Activated T-cell treated with anti-CD3 and anti-CD28 coated beads, Interleukin-2, amount 50 U/mL, for 4 hours (primary cell): Measurements from ENCODE around the gene AASDHPPT. TPM values are rescaled to one million over a fixed set of nuclear protein-coding genes. Genes with fewer than 3 reads are reported as not detected.

Experiments
- ATAC-seq, 2 donors: fragments of 200-7000 bp; cut with Tn5 transposase; one replicate each; pipeline ENCODE4 v1.10.0; 2021
- DNase-seq: peaks from one replicate; pipeline ENCODE4 v3.0.0-alpha.2; 2020
- H3K27me3 Mint-ChIP-seq: one replicate; pipeline ENCODE4 v1.8.0; 2021; ENCODE audit warnings: low read depth, mixed read lengths
- H3K36me3 Mint-ChIP-seq: one replicate; pipeline ENCODE4 v1.8.0; 2022; ENCODE audit warnings: mixed read lengths; ENCODE audit not compliant: insufficient read depth
- H3K4me1 Mint-ChIP-seq: one replicate; pipeline ENCODE4 v1.8.0; 2021; ENCODE audit warnings: low read depth, mixed read lengths
- H3K4me3 Mint-ChIP-seq: one replicate; pipeline ENCODE4 v1.8.0; 2021; ENCODE audit warnings: mild to moderate bottlenecking, moderate library complexity, mixed read lengths
- H3K9me3 Mint-ChIP-seq: one replicate; pipeline ENCODE4 v1.8.0; 2021; ENCODE audit warnings: mixed read lengths
- total RNA-seq, 3 donors: library from RNA; stranded (reverse); gene quantifications; one replicate each; pipeline ENCODE4 v1.2.1, GENCODE V29; 2021

The AASDHPPT gene
- total RNA-seq, 3 donors from 2014 or later: 49.4 to 55.9 (median 50.2) TPM

DNA sequence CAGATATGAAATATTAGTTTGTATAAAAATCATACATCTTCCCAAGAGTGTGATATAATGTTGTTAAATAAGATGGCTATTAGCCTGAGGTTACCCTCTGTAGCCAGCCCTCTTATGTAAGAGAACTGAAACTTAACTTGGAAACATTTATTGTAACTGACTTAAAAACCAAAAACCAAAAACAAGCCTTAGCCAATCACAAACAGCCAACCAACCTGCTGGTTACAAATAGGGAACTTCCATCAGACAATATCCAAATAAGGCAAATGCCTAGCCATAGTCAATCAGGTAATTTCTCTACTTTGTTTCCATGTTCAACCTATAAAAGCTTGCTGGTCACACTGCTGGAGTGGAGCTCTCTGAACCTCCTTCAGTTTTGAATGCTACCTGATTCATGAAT is 14.5 kb upstream of the AASDHPPT start:
- no peaks in the 10 kb centered on the region for H3K27me3 Mint-ChIP-seq
- no peak for DNase-seq
- peaks cover 11% of the 10 kb centered on the region for H3K4me1 Mint-ChIP-seq
- no peaks in the 10 kb centered on the region for H3K9me3 Mint-ChIP-seq
- no peak for ATAC-seq
- H3K36me3 Mint-ChIP-seq: peaks cover 11% of the 10 kb centered on the region
- H3K4me3 Mint-ChIP-seq: no peak overlapping the region

DNA sequence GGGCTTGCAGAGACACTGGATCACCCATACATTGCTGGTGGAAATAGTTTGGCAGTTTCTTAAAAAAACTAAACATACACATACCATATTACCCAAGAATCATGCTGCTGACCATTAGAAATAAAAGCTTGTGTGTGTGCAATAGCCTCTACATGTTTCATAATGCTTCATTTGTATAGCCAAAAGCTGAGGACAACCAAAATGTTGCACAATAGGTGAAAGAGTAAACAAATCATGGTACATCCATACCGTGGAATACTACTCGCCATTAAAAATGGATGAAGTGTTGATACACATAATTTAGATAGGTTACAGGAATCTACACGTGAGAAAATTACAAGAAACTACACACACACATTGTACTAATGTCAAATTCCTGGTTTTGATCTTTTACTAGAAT is 6.9 kb upstream of the AASDHPPT start:
- Mint-ChIP-seq H3K4me1 (peaks cover 8% of the 10 kb centered on the region), H3K27me3 (no peaks in the 10 kb centered on the region)

DNA sequence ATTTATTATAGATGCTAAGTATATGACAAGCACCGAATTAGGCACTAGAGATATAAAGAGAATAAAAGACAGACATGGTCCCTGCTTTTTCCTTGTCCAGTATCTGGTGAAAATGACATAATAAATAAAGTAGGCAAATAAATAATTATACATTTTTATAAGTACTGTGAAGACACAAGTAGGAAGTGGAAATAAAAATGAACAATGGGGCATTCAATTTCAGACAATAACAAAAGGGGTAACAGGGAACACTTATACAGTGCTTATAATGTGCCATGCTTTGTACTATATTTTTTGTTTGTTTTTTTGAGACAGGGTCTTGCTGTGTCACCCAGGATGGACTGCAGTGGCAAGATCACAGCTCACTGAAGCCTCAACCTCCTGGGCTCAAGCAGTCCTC is 4.7 kb upstream of the AASDHPPT start:
- peaks cover 8% of the 10 kb centered on the region for H3K36me3 Mint-ChIP-seq
- DNase-seq (no peak), ATAC-seq (no peak)
- no peaks in the 10 kb centered on the region for H3K27me3 Mint-ChIP-seq
- H3K9me3 Mint-ChIP-seq: no peaks in the 10 kb centered on the region
- peaks cover 18% of the 10 kb centered on the region for H3K4me1 Mint-ChIP-seq
- H3K4me3 Mint-ChIP-seq: no peak overlapping the region

More for the DNA sequence above, 6.9 kb upstream of the AASDHPPT start:
- Mint-ChIP-seq H3K4me3 (no peak overlapping the region), H3K9me3 (no peaks in the 10 kb centered on the region), H3K36me3 (peaks cover 10% of the 10 kb centered on the region)
- ATAC-seq (no peak), DNase-seq (no peak)

DNA sequence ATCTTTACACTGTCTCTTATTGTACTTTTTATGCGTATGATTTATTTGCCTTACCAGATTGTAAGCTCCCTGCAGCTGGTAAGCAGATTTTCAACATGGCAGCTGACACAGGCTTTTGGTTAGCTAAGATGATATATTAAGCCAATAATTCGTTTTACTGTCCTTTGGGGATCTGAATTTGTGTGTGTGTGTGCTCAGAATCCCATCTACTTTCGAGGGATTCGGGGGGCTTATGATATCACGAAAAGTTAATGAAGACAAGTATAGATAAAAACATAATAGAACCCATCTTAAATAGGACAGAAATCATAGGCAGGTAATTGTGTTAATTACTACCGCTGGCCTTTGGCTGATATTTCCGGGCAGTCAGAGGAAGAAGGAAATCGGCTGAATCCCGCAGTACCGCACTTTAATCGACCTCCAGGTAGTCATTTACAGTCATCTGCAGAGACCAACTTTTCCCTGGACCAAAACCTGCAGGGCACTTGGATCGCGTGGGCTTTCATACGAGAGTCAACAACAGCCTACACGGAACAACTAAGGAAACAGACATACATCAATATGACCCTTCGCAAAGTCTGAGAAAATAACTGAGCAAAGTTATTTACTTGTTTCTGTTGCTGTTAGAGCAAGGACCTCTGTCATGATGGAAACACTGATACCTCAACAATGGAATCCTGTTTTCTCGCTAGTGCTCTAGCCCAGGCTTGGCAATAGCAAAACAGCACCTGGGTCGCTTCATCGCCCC is 1.1 kb upstream of the AASDHPPT start:
- Mint-ChIP-seq H3K4me3 (peak overlapping the region; percentile 97), H3K9me3 (no peaks in the 10 kb centered on the region), H3K4me1 (peaks cover 43% of the 10 kb centered on the region), H3K36me3 (peaks cover 15% of the 10 kb centered on the region), H3K27me3 (no peaks in the 10 kb centered on the region)
- DNase-seq (no peak), ATAC-seq (no peak)

DNA sequence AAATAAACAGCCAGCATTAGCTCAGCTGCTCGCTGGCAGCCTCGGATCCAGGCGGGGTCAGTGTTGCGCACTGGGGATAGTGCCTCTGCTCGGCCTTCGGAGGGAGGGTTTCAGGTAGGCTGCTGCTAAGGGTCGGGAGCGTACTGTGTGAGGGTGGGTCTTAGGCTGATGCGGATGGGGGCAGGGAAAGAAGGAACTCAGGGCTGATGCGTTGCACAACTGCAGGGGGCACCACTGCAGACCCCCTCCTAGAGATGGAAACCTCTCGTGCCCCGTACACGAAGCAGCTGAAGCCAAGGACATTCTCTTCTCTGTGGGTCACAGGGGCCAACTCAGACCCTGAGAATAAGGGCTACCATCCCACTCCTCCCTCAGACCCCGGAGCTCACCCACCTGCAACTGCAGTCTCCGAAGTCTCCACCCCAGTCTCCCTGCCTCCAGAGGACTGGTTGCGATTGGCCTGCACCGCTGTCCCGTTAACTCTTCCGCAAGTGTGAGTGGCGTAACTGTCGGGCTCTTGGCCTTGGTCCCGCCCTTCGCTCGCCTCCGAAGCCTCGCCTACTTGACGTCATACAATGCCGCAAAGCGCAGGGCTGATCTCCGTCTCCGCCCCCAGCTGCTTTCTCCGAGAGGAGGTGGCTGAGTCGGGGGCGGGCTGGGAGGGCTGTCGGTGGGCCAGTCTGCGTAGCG is 398 bp upstream of the AASDHPPT start, which contains the start of gene KBTBD3:
KBTBD3 (minus strand) TSS at position 429 of the 690 bp plus-strand sequence. CDS start 18,250 bp downstream, outside the sequence.
- ATAC-seq (peak; percentile 95 to 97), DNase-seq (peak; percentile 97)
- no peaks in the 10 kb centered on the region for H3K27me3 Mint-ChIP-seq
- peak within 1 kb of the TSS; percentile 97 for H3K4me3 Mint-ChIP-seq
- H3K9me3 Mint-ChIP-seq: no peaks in the 10 kb centered on the region
- peaks cover 49% of the 10 kb centered on the region for H3K4me1 Mint-ChIP-seq
- peaks cover 17% of the 10 kb centered on the region for H3K36me3 Mint-ChIP-seq

DNA sequence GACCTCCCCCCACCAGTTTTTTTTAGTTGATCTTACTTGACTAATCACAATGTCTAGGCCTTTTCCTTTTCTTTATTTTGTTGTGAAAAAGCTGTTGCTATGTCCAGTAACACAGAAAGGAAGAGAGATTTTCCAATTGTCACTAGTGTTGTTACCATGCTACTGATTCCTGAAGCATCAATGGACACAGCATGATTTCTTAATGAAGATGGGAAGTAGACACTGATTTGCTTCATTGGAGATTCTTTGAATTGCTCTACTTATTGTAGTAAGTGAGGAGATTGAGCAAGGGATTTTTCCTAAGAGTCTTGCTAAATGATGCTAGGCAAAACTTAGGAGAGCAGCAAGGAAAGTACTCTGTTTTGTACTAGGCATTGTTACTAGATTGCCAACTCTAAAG is 4.6 kb downstream of the AASDHPPT start:
- ATAC-seq (no peak), DNase-seq (no peak)
- peaks cover 26% of the 10 kb centered on the region for H3K36me3 Mint-ChIP-seq
- H3K9me3 Mint-ChIP-seq: no peaks in the 10 kb centered on the region
- no peak overlapping the region for H3K4me3 Mint-ChIP-seq
- H3K27me3 Mint-ChIP-seq: no peaks in the 10 kb centered on the region
- H3K4me1 Mint-ChIP-seq: peaks cover 65% of the 10 kb centered on the region

DNA sequence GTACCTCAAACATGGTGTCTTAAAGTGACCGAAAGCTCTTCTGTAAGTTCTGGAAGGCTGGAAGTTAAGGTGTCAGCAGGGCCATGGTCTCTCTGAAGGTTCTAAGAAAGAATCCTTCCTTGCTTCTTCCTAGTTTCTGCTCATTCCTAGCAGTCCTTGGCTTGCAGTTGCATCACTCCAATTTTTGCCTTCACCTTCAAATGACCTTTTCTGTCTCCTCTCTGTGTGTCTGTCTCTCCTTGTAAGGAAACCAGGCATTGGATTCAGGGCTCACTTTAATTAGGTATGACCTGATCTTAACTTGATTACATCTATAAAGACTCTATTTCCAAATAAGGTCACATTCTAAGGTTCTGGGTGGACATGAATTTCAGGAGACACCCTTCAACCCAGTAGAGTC is 8.7 kb downstream of the AASDHPPT start:
- no peak for ATAC-seq
- Mint-ChIP-seq H3K27me3 (no peaks in the 10 kb centered on the region), H3K36me3 (peaks cover 16% of the 10 kb centered on the region), H3K4me3 (no peak overlapping the region), H3K4me1 (peaks cover 66% of the 10 kb centered on the region), H3K9me3 (no peaks in the 10 kb centered on the region)
- DNase-seq: no peak

DNA sequence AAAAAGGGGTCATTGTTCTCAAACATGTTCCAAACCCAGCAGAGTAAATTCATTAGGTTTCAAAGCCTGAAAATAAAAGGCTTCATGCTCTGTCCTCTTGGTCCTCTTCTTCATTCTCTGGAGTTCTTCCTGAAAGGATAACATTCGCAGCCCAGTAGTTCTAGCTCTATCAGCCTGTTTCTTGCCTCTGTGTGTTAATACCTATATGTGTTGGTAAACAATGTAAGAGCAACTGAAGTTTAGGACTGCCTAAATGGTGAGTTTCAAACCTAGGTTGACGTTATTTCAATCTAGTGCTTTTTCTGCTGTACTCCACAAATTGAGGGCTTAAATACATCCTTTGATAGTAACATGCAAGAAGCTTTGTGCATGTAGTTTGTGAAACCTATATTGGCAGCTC is 9.4 kb downstream of the AASDHPPT start:
- Mint-ChIP-seq H3K4me1 (peaks cover 67% of the 10 kb centered on the region), H3K36me3 (peaks cover 18% of the 10 kb centered on the region)
- no peak for ATAC-seq

DNA sequence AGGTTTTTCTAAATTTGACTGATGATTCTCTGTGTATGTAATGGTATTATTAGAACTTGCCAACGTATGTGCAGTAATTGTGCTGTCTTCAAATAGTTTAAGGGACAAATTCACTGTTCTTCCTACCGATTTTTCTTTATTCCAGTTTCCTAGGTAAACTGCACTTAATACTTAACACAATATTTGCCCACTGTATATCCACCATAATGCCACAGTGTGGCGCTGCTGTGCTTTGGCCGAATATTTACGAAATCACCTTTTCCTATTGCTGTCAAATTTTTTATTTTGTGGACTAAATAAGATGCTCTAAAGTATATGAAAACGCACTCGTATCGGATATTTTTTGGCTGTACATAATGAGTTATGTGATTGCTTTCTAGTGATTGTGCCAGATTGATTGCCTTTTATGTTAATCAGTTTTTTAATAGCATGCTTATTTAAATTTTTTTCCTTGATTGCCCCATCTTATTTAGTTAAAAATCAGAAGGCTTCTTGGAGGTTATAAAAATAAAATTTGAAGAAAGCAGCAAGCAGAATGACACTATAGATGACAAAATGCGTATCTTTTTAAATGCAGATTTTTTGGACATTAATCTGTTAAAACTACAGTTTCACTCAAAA is 10.5 kb downstream of the AASDHPPT start:
- ATAC-seq: peak; percentile 31 to 35

More for the DNA sequence above, 9.4 kb downstream of the AASDHPPT start:
- no peak for DNase-seq
- Mint-ChIP-seq H3K27me3 (no peaks in the 10 kb centered on the region), H3K4me3 (no peak overlapping the region), H3K9me3 (no peaks in the 10 kb centered on the region)

DNA sequence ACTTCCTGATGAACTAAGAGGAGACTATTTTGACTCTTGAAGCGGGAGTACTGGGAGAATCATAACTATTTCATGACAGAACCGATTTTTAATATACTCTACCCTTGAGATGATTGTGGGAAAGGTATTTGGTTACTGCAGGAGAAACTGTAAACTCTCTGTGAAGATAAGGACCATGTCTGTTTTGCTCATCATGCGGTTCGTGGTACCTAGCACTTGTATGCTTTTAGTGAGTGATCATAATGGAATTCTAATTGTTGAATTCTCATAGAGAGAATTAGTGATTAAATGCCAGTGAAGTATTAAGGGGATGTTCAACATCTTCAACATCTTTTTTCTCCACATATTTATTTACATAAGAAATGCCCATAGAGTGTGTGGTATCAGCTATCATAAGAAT is 11.4 kb downstream of the AASDHPPT start:
- H3K4me3 Mint-ChIP-seq: no peak overlapping the region
- DNase-seq (no peak), ATAC-seq (no peak)
- H3K36me3 Mint-ChIP-seq: peaks cover 24% of the 10 kb centered on the region
- H3K4me1 Mint-ChIP-seq: peaks cover 57% of the 10 kb centered on the region
- H3K9me3 Mint-ChIP-seq: no peaks in the 10 kb centered on the region
- no peaks in the 10 kb centered on the region for H3K27me3 Mint-ChIP-seq

More for the DNA sequence above, 10.5 kb downstream of the AASDHPPT start:
- peaks cover 63% of the 10 kb centered on the region for H3K4me1 Mint-ChIP-seq
- H3K9me3 Mint-ChIP-seq: no peaks in the 10 kb centered on the region
- H3K36me3 Mint-ChIP-seq: peaks cover 25% of the 10 kb centered on the region
- no peaks in the 10 kb centered on the region for H3K27me3 Mint-ChIP-seq
- no peak overlapping the region for H3K4me3 Mint-ChIP-seq
- peak; percentile 28 for DNase-seq

DNA sequence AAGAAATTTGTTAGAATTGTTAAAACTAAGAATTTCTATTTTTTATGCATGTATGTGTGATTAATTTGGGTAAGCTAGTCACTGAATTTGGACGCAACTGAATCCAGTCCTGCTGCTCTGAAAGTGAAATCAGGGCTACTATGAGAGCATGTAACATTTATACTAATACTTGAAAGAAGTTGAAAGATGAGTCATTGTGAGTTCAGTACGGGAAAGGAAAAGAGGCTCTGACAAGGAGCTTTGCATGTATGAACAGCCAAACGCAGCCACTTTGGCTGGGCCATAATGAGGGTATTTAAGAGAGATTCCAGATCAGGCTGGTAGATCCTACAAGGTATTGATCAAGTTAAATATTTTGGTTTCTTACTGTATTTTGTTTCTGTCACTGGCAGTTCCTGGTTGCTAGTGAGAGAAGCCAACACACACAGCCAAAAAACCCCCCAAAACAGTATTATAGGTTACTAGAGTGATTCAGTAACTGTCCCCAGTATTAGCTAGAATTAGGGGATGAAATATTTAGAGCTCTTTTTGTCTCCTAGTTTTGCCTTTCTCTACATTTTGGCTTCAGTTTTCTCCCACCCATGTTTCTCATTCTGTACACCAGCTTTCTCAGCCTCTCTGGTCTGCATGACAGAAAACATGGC is 14.1 kb downstream of the AASDHPPT start:
- ATAC-seq: peak; percentile 95 to 98
- no peaks in the 10 kb centered on the region for H3K27me3 Mint-ChIP-seq
- H3K9me3 Mint-ChIP-seq: no peaks in the 10 kb centered on the region
- no peak overlapping the region for H3K4me3 Mint-ChIP-seq
- no peak for DNase-seq
- H3K4me1 Mint-ChIP-seq: peaks cover 41% of the 10 kb centered on the region
- peaks cover 32% of the 10 kb centered on the region for H3K36me3 Mint-ChIP-seq

DNA sequence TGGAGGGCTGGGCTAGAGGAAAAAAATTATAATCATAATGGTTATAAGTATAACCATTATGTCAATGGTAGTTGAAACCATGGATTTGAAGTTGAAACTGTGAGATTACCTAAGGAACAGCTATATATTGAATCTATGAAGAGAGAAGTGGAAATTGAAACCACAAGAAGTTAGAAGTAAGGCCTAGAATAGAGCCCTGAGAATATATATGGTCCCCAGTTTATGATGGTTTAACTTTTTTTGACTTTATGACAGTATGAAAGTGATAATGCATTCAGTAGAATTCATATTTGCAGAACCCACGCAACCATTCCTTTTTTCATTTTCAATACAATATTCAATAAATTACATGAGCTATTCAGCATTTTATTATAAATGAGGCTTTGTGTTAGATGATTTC is 15.0 kb downstream of the AASDHPPT start:
- H3K4me3 Mint-ChIP-seq: no peak overlapping the region
- no peaks in the 10 kb centered on the region for H3K9me3 Mint-ChIP-seq
- ATAC-seq (no peak), DNase-seq (no peak)
- H3K27me3 Mint-ChIP-seq: no peaks in the 10 kb centered on the region
- peaks cover 39% of the 10 kb centered on the region for H3K36me3 Mint-ChIP-seq
- peaks cover 35% of the 10 kb centered on the region for H3K4me1 Mint-ChIP-seq

DNA sequence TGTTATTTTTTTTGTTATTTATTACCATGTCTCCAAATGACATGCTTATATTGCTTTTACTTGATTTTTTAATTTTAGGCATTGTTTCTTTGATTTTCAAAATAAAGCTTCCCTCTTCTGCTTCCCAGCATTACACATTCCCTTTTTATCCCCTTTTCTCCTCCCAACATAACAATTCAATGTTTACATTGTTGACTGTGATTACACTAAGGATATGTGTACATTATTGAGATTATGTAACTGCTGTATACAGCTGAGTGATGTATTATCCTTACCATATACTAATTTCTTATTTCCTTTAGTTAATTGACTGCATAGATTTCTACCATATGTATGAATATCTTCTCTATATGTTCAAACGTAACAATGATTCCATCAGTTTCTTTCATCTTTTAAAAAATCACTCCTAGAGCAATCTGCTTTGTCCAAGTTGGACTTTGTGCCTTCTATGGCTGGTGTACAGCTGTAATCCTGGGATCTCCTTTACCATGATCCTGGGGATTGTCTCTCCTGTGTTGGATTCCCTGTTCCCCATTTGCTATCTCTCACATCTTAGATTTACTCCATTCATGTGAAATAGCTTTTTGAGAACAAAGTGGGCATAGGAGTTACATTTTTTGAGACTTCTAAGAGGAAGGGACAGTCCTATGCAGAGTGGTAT is 21.6 kb downstream of the AASDHPPT start:
- Mint-ChIP-seq H3K4me1 (no peaks in the 10 kb centered on the region), H3K9me3 (peaks cover 5% of the 10 kb centered on the region), H3K4me3 (no peak overlapping the region), H3K27me3 (no peaks in the 10 kb centered on the region), H3K36me3 (peaks cover 35% of the 10 kb centered on the region)
- ATAC-seq: no peak
- no peak for DNase-seq

DNA sequence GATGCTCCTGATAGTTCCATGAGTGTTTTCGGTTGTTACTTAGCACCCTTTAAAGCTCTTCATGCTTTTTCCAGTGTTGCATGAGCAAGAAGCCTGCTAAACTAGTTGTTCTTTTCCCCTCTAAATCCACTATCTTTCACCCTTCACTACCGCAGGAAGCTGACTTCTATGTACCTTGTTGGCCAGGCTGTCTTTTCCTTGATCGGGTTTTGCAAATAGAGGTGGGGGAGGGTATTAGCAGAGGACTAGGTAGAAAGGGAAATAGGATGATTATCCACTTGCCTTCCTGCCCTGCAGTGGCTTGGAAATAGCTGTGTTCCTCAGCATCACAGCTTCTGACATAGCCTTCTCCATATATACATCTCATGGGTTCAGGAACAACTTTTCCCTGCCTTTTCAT is 23.9 kb downstream of the AASDHPPT start:
- ATAC-seq (no peak), DNase-seq (no peak)
- Mint-ChIP-seq H3K27me3 (no peaks in the 10 kb centered on the region), H3K36me3 (peaks cover 22% of the 10 kb centered on the region), H3K4me3 (no peak overlapping the region), H3K4me1 (no peaks in the 10 kb centered on the region), H3K9me3 (peaks cover 5% of the 10 kb centered on the region)
